ENCODE measurements around the gene YWHAQ.

GRCh38 chr2:9535177-9535576 is 95.6 kb downstream of the YWHAQ start:
- TF ChIP-seq POLR2A (IDR thresholded peaks at IDR 0.05; ENCODE audit: low read depth), result no peak
- TF ChIP-seq, protein P1, sequence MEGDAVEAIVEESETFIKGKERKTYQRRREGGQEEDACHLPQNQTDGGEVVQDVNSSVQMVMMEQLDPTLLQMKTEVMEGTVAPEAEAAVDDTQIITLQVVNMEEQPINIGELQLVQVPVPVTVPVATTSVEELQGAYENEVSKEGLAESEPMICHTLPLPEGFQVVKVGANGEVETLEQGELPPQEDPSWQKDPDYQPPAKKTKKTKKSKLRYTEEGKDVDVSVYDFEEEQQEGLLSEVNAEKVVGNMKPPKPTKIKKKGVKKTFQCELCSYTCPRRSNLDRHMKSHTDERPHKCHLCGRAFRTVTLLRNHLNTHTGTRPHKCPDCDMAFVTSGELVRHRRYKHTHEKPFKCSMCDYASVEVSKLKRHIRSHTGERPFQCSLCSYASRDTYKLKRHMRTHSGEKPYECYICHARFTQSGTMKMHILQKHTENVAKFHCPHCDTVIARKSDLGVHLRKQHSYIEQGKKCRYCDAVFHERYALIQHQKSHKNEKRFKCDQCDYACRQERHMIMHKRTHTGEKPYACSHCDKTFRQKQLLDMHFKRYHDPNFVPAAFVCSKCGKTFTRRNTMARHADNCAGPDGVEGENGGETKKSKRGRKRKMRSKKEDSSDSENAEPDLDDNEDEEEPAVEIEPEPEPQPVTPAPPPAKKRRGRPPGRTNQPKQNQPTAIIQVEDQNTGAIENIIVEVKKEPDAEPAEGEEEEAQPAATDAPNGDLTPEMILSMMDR (IDR thresholded peaks at IDR 0.05), result no peak
